GM12878 (cell line): ENCODE results near the gene EFNA4. TPM values are rescaled to one million over a fixed set of nuclear protein-coding genes. Genes with fewer than 3 reads are reported as not detected.

Experiments
- ATAC-seq: fragments of 200-7000 bp; cut with Tn5 transposase; 3 replicates; pipeline ENCODE4 v1.9.1; 2020; ENCODE audit warnings: mild to moderate bottlenecking, moderate library complexity
- BruUV-seq: library from RNA; stranded (reverse); fragments of 400-500 nt; replicated peaks from 2 replicates; lab custom pipeline; 2021; lab: Mats Ljungman, UMichigan
- CTCF ChIA-PET: fragments of 300-600 bp; sonication (Branson Sonifier 250); formaldehyde crosslinking; extraction: SDS; loops from one replicate; lab custom pipeline; 2021; ENCODE audit warnings: inconsistent platforms; lab: Yijun Ruan, JAX
- POLR2A ChIA-PET: fragments of 350-600 bp; formaldehyde crosslinking; extraction: SDS; loops from one replicate; lab custom pipeline; 2021; ENCODE audit warnings: inconsistent platforms; lab: Charles Lee
- RAD21 ChIA-PET: fragments of 300-600 bp; sonication (Branson Sonifier 250); formaldehyde crosslinking; loops from one replicate; lab custom pipeline; 2023; ENCODE audit warnings: antibody characterized with exemption; ENCODE audit not compliant: unreplicated experiment; lab: Charles Lee
- SMC1A ChIA-PET: fragments of 300-600 bp; sonication (Branson Sonifier 250); formaldehyde crosslinking; loops from one replicate; lab custom pipeline; 2023; ENCODE audit not compliant: unreplicated experiment, uncharacterized antibody; lab: Charles Lee
- DNase-seq: peaks from one replicate; pipeline ENCODE4 v3.0.0-alpha.2; 2011; ENCODE audit warnings: low read depth, low spot score
- FAIRE-seq: peaks from 3 replicates; lab custom pipeline; 2011; peaks lifted over from hg19 to GRCh38; lab: Jason Lieb, UNC
- H2AFZ ChIP-seq: 2 replicates; pipeline ENCODE4 v1.6.0; 2011; ENCODE audit warnings: low read depth, low read length, control low read depth; ENCODE audit not compliant: control insufficient read depth
- H3K27ac ChIP-seq: 2 replicates; pipeline ENCODE4 v1.5.1; 2011; ENCODE audit warnings: control low read depth; ENCODE audit not compliant: control insufficient read depth, insufficient read depth
- H3K27me3 ChIP-seq, 2 experiments: replicated peaks in 1 of 2; 2 replicates each; pipeline versions ENCODE4 v1.6.0 to v1.6.1; 2011; ENCODE audit warnings: low read length in 1 of 2; ENCODE audit not compliant: control insufficient read depth in 2 of 2, insufficient read depth in 2 of 2
- H3K36me3 ChIP-seq, 2 experiments: 2 replicates each; pipeline ENCODE4 v1.5.1; 2011; ENCODE audit warnings: low read length in 1 of 2; ENCODE audit not compliant: control insufficient read depth in 2 of 2, insufficient read depth in 2 of 2
- H3K4me1 ChIP-seq: 2 replicates; pipeline ENCODE4 v1.6.1; 2011; ENCODE audit warnings: mild to moderate bottlenecking, low read length, moderate library complexity, mixed read lengths; ENCODE audit not compliant: control insufficient read depth, insufficient read depth
- H3K4me2 ChIP-seq: 2 replicates; pipeline ENCODE4 v1.6.0; 2011; ENCODE audit warnings: control low read depth; ENCODE audit not compliant: control insufficient read depth, insufficient read depth
- H3K4me3 ChIP-seq: fragments of 200-600 bp; sonication (generic); 2 replicates; pipeline ENCODE4 v1.5.1; 2016
- H3K79me2 ChIP-seq: 2 replicates; pipeline ENCODE4 v1.6.0; 2011; ENCODE audit warnings: low read length; ENCODE audit not compliant: control insufficient read depth, insufficient read depth
- H3K9ac ChIP-seq: 2 replicates; pipeline ENCODE4 v1.8.0; 2011; ENCODE audit warnings: low read length, control low read depth, mixed read lengths; ENCODE audit not compliant: control insufficient read depth, insufficient read depth
- H3K9me3 ChIP-seq: replicated peaks from 3 replicates; pipeline ENCODE4 v1.5.1; 2011; ENCODE audit warnings: mild to moderate bottlenecking, low read length; ENCODE audit not compliant: control insufficient read depth, insufficient read depth
- H4K20me1 ChIP-seq: 2 replicates; pipeline ENCODE4 v1.6.0; 2011; ENCODE audit not compliant: control insufficient read depth, insufficient read depth
- BHLHE40 ChIP-seq, 2 experiments: fragments of 450-650 bp in 1 of 2; IDR thresholded peaks; 2 replicates each; pipeline ENCODE4 v1.6.1; 2011 to 2017; ENCODE audit warnings: low read depth in 2 of 2, borderline replicate concordance in 1 of 2, improper control_type of control experiment in 1 of 2, low read length in 1 of 2, mild to moderate bottlenecking in 1 of 2
- EZH2 ChIP-seq: IDR thresholded peaks from 2 replicates; pipeline ENCODE4 v1.6.1; 2012; ENCODE audit warnings: low read depth, mild to moderate bottlenecking, control low read depth, inconsistent platforms, low read length, borderline replicate concordance; ENCODE audit not compliant: control insufficient read depth
- WGBS: methylation state at CpG from one replicate; pipeline ENCODE4 v1.1.6; 2016; ENCODE audit warnings: low lambda C conversion rate; ENCODE audit not compliant: insufficient replicate concordance, insufficient coverage; ENCODE audit errors: missing lambda C conversion rate; 5-methylcytosine and 5-hydroxymethylcytosine counted together
- in situ Hi-C: fragments of 300-500 bp; cut with MboI; formaldehyde crosslinking; loops from 9 replicates; pipeline ENCODE4 v1.14.3; 2018; ENCODE audit warnings: mixed read lengths
- intact Hi-C: fragments of 100-400 bp; cut with micrococcal nuclease; formaldehyde crosslinking; loops from one replicate; pipeline ENCODE4 v1.14.2; 2022; ENCODE audit not compliant: unreplicated experiment
- polyA plus RNA-seq, 11 experiments: library from polyadenylated mRNA; depleted of rRNA in 4 of 11; unstranded in 6 of 11; stranded (reverse) in 5 of 11; fragments of >200 nt; fragmentation: Nextera tagmentation in 4 of 11; fragmentation: Illumina TruSeq in 1 of 11; extraction: Ambion mirVana in 4 of 11; extraction: Trizol in 1 of 11; gene quantifications; 1 replicate in 1 of 11; 2 replicates in 10 of 11; pipeline versions ENCODE4 v1.2.1 to v1.2.3, GENCODE V29; 2011 to 2016; ENCODE audit warnings: inconsistent platforms in 2 of 11, missing spikeins in 2 of 11, low read depth in 1 of 11
- total RNA-seq, 4 experiments: library from RNA; depleted of rRNA in 3 of 4; stranded (reverse); fragments of >200 nt in 3 of 4; fragmentation: Illumina TruSeq in 1 of 4; extraction: Trizol in 1 of 4; gene quantifications; 2 replicates each; pipeline versions ENCODE4 v1.2.1 to v1.2.3, GENCODE V29; 2013 to 2021
- TF ChIP-seq, protein P1 (sequence below): fragments of 450-650 bp; IDR thresholded peaks from 2 replicates; pipeline ENCODE4 v1.6.1; 2017; ENCODE audit warnings: mild to moderate bottlenecking
- TF ChIP-seq, protein P2 (sequence below), 3 experiments: IDR thresholded peaks in 2 of 3; conservative IDR thresholded peaks in 1 of 3; 2 replicates each; pipeline ENCODE4 v1.5.1; 2011; ENCODE audit warnings: low read depth in 3 of 3, low read length in 3 of 3, mild to moderate bottlenecking in 3 of 3, control low read depth in 2 of 3, moderate library complexity in 2 of 3, inconsistent platforms in 1 of 3, mixed read lengths in 1 of 3; ENCODE audit not compliant: control insufficient read depth in 2 of 3, insufficient read depth in 1 of 3; ENCODE audit errors: extremely low read depth in 1 of 3

EFNA4 gene
- total and polyA plus RNA-seq, 10 of the 15 experiments (the other 5 are each of a cell fraction or from before 2014, with no cell fraction given), result 0.52 to 14.1 (median 4.8) TPM

DNA sequence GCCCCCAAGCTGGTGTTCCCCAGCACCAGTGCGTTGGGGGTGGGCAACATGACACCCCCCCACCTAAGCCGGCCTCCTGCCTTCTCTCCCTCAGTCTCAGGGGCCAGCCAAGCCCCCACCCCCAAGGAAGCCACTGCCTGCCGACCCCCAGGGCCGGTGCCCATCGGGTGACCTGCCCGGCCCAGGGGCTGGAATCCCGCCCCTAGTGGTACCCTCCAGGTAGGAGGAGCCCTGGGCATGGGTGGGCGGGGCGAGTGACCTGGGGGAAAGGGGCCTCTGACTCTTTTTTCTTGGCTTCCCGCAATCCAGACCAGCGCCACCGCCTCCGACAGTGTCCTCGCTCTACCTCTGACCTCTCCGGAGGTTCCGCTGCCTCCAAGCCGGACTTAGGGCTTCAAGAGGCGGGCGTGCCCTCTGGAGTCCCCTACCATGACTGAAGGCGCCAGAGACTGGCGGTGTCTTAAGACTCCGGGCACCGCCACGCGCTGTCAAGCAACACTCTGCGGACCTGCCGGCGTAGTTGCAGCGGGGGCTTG, 1.3 kb upstream of the EFNA4 start:
- Histone ChIP-seq H4K20me1 (no peaks in the 10 kb centered on the region), H3K27ac (no peak overlapping the region), H2AFZ (no peak overlapping the region), H3K27me3 (no peaks in the 10 kb centered on the region), H3K79me2 (no peaks in the 10 kb centered on the region), H3K9me3 (no peaks in the 10 kb centered on the region), H3K4me2 (peak overlapping the region; percentile 69), H3K4me3 (no peak overlapping the region), H3K9ac (no peak overlapping the region), H3K36me3 (no peaks in the 10 kb centered on the region; a peak in 1 of 4 replicates), H3K4me1 (peaks cover 16% of the 10 kb centered on the region)
- in situ Hi-C loops (loop anchor here (5.0 kb wide), 1 partner anchor 500 kb away; no protein-coding TSS in a partner anchor), intact Hi-C loops (loop anchor here (5.0 kb wide), 3 partner anchors 90 to 395 kb away; partner anchors contain the start of genes CKS1B and SHC1)
- 0 out of 3 replicates have a peak, but pooled peaks have one; percentile 13 for ATAC-seq
- 46% methylated on average over 21 of the region's 29 CpGs for WGBS
- DNase-seq, result no peak
- RAD21 ChIA-PET, result interaction anchor here (0.5 to 4.7 kb wide), 20 partner anchors 10 to 581 kb away, joined by 3 to 63 read pairs (median 4); partner anchors contain the start of genes ADAM15, FLAD1, KRTCAP2 and PBXIP1
- TF ChIP-seq BHLHE40 (IDR thresholded peaks at IDR 0.05; ENCODE audit: borderline replicate concordance in 1 of 2, low read depth in 2 of 2, low read length in 1 of 2), result no peak
- TF ChIP-seq, protein P1, sequence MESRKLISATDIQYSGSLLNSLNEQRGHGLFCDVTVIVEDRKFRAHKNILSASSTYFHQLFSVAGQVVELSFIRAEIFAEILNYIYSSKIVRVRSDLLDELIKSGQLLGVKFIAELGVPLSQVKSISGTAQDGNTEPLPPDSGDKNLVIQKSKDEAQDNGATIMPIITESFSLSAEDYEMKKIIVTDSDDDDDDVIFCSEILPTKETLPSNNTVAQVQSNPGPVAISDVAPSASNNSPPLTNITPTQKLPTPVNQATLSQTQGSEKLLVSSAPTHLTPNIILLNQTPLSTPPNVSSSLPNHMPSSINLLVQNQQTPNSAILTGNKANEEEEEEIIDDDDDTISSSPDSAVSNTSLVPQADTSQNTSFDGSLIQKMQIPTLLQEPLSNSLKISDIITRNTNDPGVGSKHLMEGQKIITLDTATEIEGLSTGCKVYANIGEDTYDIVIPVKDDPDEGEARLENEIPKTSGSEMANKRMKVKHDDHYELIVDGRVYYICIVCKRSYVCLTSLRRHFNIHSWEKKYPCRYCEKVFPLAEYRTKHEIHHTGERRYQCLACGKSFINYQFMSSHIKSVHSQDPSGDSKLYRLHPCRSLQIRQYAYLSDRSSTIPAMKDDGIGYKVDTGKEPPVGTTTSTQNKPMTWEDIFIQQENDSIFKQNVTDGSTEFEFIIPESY, result peak; percentile 91
- no peak for TF ChIP-seq EZH2
- TF ChIP-seq, protein P2, sequence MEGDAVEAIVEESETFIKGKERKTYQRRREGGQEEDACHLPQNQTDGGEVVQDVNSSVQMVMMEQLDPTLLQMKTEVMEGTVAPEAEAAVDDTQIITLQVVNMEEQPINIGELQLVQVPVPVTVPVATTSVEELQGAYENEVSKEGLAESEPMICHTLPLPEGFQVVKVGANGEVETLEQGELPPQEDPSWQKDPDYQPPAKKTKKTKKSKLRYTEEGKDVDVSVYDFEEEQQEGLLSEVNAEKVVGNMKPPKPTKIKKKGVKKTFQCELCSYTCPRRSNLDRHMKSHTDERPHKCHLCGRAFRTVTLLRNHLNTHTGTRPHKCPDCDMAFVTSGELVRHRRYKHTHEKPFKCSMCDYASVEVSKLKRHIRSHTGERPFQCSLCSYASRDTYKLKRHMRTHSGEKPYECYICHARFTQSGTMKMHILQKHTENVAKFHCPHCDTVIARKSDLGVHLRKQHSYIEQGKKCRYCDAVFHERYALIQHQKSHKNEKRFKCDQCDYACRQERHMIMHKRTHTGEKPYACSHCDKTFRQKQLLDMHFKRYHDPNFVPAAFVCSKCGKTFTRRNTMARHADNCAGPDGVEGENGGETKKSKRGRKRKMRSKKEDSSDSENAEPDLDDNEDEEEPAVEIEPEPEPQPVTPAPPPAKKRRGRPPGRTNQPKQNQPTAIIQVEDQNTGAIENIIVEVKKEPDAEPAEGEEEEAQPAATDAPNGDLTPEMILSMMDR (IDR thresholded peaks at IDR 0.05 in 2 of 3, conservative IDR thresholded peaks at IDR 0.05 in 1 of 3; ENCODE audit: control insufficient read depth in 2 of 3, extremely low read depth in 1 of 3, insufficient read depth in 1 of 3, low read depth in 3 of 3, low read length in 3 of 3), result peak in 1 of 3 experiments; percentile 31; a peak in 1 of 6 replicates
- SMC1A ChIA-PET, result interaction anchor here (0.6 to 3.5 kb wide), 20 partner anchors 8 to 503 kb away, joined by 3 to 15 read pairs (median 4); partner anchors contain the start of genes ADAM15, FLAD1 and PBXIP1
- POLR2A ChIA-PET, result interaction anchor here (0.7 to 1.3 kb wide), 3 partner anchors 12 to 126 kb away, joined by 3 read pairs; partner anchors contain the start of gene PMVK
- no peak for FAIRE-seq
- CTCF ChIA-PET, result interaction anchor here (0.5 to 15.5 kb wide), 52 partner anchors 8 to 583 kb away, joined by 3 to 195 read pairs (median 4); partner anchors contain the start of genes ADAM15, CKS1B, EFNA3 and FLAD1
- no TSS peak for BruUV-seq
